SK-N-MC (cell line): Measurements from ENCODE around the gene RHOG.

ENCODE experiments used
- EZH2 ChIP-seq: fragments of 200-600 bp; sonication (generic); IDR thresholded peaks from one replicate; pipeline ENCODE4 v1.6.1; 2017; ENCODE audit warnings: antibody characterized with exemption
- FOXP2 ChIP-seq: optimal IDR thresholded peaks from 2 replicates; pipeline ENCODE3; 2011; ENCODE audit warnings: mild to moderate bottlenecking, moderate library complexity; ENCODE audit not compliant: insufficient read depth; ENCODE audit errors: extremely low read length, control extremely low read depth
- POLR2AphosphoS5 ChIP-seq: IDR thresholded peaks from 2 replicates; pipeline ENCODE4 v1.6.1; 2012; ENCODE audit warnings: mild to moderate bottlenecking, low read depth, low read length, borderline replicate concordance

DNA sequence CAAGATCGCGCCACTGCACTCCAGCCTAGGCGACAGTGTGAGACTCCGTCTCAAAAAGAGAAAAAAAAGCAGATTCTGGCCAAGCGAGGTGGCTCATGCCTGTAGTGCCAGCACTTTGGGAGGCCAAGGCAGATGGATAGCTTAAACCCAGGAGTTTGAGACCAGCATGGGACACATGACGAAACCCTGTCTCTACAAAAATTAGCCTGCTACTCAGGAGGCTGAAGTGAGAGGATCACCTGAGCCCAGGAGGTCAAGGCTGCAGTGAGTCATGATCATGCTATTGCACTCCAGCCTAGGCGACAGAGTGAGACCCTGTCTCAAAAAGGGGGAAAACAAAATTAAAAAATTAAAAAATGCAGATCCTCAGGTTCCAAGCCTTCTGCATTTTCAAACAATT lies 18.4 kb downstream of the RHOG start:
- TF ChIP-seq FOXP2, result no peak
- no peak for TF ChIP-seq POLR2AphosphoS5
- no peak for TF ChIP-seq EZH2
